HepG2 (cell line): ENCODE measurements around the gene UNC13D. TPM values are rescaled to one million over a fixed set of nuclear protein-coding genes. Genes with fewer than 3 reads are reported as not detected.

ENCODE experiments used
- ATAC-seq: fragments of 200-7000 bp; cut with Tn5 transposase; 3 replicates; pipeline ENCODE4 v1.9.1; 2020; ENCODE audit warnings: mild to moderate bottlenecking, moderate library complexity
- BruUV-seq: library from RNA; stranded (reverse); fragments of 400-500 nt; replicated peaks from 2 replicates; lab custom pipeline; 2021; lab: Mats Ljungman, UMichigan
- CTCF ChIA-PET: fragments of 300-600 bp; formaldehyde crosslinking; extraction: SDS; loops from one replicate; lab custom pipeline; 2021; ENCODE audit warnings: low total read pairs, inconsistent platforms, low intra/inter-chr PET ratio; lab: Yijun Ruan, JAX
- POLR2A ChIA-PET: fragments of 350-600 bp; sonication (Branson Sonifier 250); formaldehyde crosslinking; loops from one replicate; lab custom pipeline; 2020; ENCODE audit warnings: antibody characterized with exemption, inconsistent platforms; lab: Yijun Ruan, JAX
- DNase-seq: peaks from one replicate; pipeline ENCODE4 v3.0.0-alpha.2; 2015; ENCODE audit warnings: low spot score
- FAIRE-seq: peaks from 3 replicates; lab custom pipeline; 2011; peaks lifted over from hg19 to GRCh38; lab: Jason Lieb, UNC
- H2AFZ ChIP-seq: one replicate; pipeline ENCODE4 v1.6.1; 2011; ENCODE audit warnings: low read length, inconsistent platforms
- H3K27ac ChIP-seq: fragments of 300-600 bp; 3 replicates; pipeline ENCODE4 v1.8.0; 2011; ENCODE audit warnings: mixed run types, mild to moderate bottlenecking, mixed read lengths, low read length, inconsistent platforms; ENCODE audit not compliant: insufficient read depth; ENCODE audit errors: extremely low read length
- H3K27me3 ChIP-seq, 2 experiments: fragments of 200-600 bp in 1 of 2; 2 replicates in 1 of 2; 3 replicates in 1 of 2; pipeline versions ENCODE4 v1.6.0 to v1.8.0; 2011; ENCODE audit warnings: low read length in 2 of 2, mild to moderate bottlenecking in 2 of 2, moderate library complexity in 2 of 2, inconsistent platforms in 1 of 2; ENCODE audit not compliant: insufficient read depth in 2 of 2, control insufficient read depth in 1 of 2
- H3K36me3 ChIP-seq, 2 experiments: fragments of 200-600 bp in 1 of 2; replicated peaks in 1 of 2; 2 replicates in 1 of 2; 3 replicates in 1 of 2; pipeline versions ENCODE4 v1.5.1 to v1.8.0; 2011; ENCODE audit warnings: low read length in 2 of 2, inconsistent platforms in 1 of 2; ENCODE audit not compliant: insufficient read depth in 2 of 2, control insufficient read depth in 1 of 2
- H3K4me1 ChIP-seq: 2 replicates; pipeline ENCODE4 v1.5.1; 2012; ENCODE audit warnings: low read length, inconsistent platforms; ENCODE audit not compliant: insufficient read depth
- H3K4me2 ChIP-seq: 2 replicates; pipeline ENCODE4 v1.6.0; 2011; ENCODE audit warnings: low read depth, low read length, inconsistent platforms
- H3K4me3 ChIP-seq, 3 experiments: fragments of 200-600 bp in 1 of 3; sonication (generic), shearing (Covaris generic) in 1 of 3; replicated peaks in 1 of 3; 2 replicates each; pipeline ENCODE4 v1.5.1; 2011 to 2016; ENCODE audit warnings: low read length in 3 of 3, inconsistent platforms in 2 of 3, low read depth in 2 of 3, mild to moderate bottlenecking in 2 of 3, control low read depth in 1 of 3, mixed read lengths in 1 of 3; ENCODE audit not compliant: insufficient read depth in 1 of 3
- H3K79me2 ChIP-seq: one replicate; pipeline ENCODE4 v1.6.1; 2011; ENCODE audit warnings: low read length, inconsistent platforms; ENCODE audit not compliant: insufficient read depth
- H3K9ac ChIP-seq: 2 replicates; pipeline ENCODE4 v1.6.0; 2011; ENCODE audit warnings: mild to moderate bottlenecking, low read depth, low read length, inconsistent platforms; ENCODE audit not compliant: insufficient read depth
- H3K9me3 ChIP-seq: 2 replicates; pipeline ENCODE4 v1.5.1; 2012; ENCODE audit warnings: mild to moderate bottlenecking, low read length
- H4K20me1 ChIP-seq: 2 replicates; pipeline ENCODE4 v1.6.0; 2011; ENCODE audit warnings: inconsistent platforms, mild to moderate bottlenecking, low read length, moderate library complexity; ENCODE audit not compliant: insufficient read depth
- HNRNPL ChIP-seq: fragments of 200-400 bp; formaldehyde crosslinking; IDR thresholded peaks from 2 replicates; pipeline ENCODE4 v1.6.1; 2017; ENCODE audit warnings: mild to moderate bottlenecking, low read depth, low read length
- NFYB ChIP-seq: sonication (generic); formaldehyde crosslinking; IDR thresholded peaks from 2 replicates; pipeline ENCODE4 v1.4.0; 2020; ENCODE audit warnings: missing genetic modification reagents
- RBFOX2 ChIP-seq: fragments of 200-400 bp; formaldehyde crosslinking; IDR thresholded peaks from 2 replicates; pipeline ENCODE4 v1.6.1; 2017; ENCODE audit warnings: low read depth, mild to moderate bottlenecking, low read length
- RXRA ChIP-seq: sonication (generic); formaldehyde crosslinking; IDR thresholded peaks from 2 replicates; pipeline ENCODE4 v1.5.1; 2020; ENCODE audit warnings: missing genetic modification reagents
- ZMYM4 ChIP-seq: sonication (generic); formaldehyde crosslinking; IDR thresholded peaks from 2 replicates; pipeline ENCODE4 v1.8.1; 2023; ENCODE audit warnings: mild to moderate bottlenecking, missing genetic modification reagents
- ZNF253 ChIP-seq: sonication (generic); formaldehyde crosslinking; IDR thresholded peaks from 2 replicates; pipeline ENCODE4 v1.8.0; 2022; ENCODE audit warnings: mild to moderate bottlenecking, missing genetic modification reagents, borderline replicate concordance
- ZNF354B ChIP-seq: sonication (generic); formaldehyde crosslinking; IDR thresholded peaks from 2 replicates; pipeline ENCODE4 v1.8.0; 2022; ENCODE audit warnings: mild to moderate bottlenecking, missing genetic modification reagents
- ZNF703 ChIP-seq: sonication (generic); formaldehyde crosslinking; IDR thresholded peaks from 2 replicates; pipeline ENCODE4 v1.5.1; 2020; ENCODE audit warnings: missing genetic modification reagents, mild to moderate bottlenecking, moderate library complexity, borderline replicate concordance
- WGBS: methylation state at CpG from one replicate; pipeline ENCODE4 v1.1.6; 2017; ENCODE audit warnings: low lambda C conversion rate; 5-methylcytosine and 5-hydroxymethylcytosine counted together
- in situ Hi-C: cut with HindIII; loops from 2 replicates; pipeline ENCODE4 v1.10.0; 2017; ENCODE audit warnings: low pct_unique_long_range_greater_than_20kb; ENCODE audit not compliant: extremely low pct_ligation_motif_present
- intact Hi-C: fragments of 100-400 bp; cut with micrococcal nuclease; formaldehyde crosslinking; loops from one replicate; pipeline ENCODE4 v1.10.0; 2022; ENCODE audit not compliant: unreplicated experiment
- polyA plus RNA-seq, 8 experiments: library from polyadenylated mRNA; depleted of rRNA in 3 of 8; stranded (reverse) in 7 of 8; unstranded in 1 of 8; fragments of >200 nt; fragmentation: Illumina TruSeq in 4 of 8; extraction: Trizol in 4 of 8; gene quantifications; 2 replicates each; pipeline versions ENCODE4 v1.2.1 to v1.2.3, GENCODE V29; 2011 to 2016; ENCODE audit warnings: low read depth in 4 of 8, missing spikeins in 1 of 8, mixed read lengths in 1 of 8; ENCODE audit not compliant: insufficient read depth in 1 of 8
- total RNA-seq, 5 experiments: library from RNA; depleted of rRNA; stranded (reverse); fragments of >200 nt; fragmentation: Illumina TruSeq; extraction: Trizol; gene quantifications; 2 replicates each; pipeline ENCODE4 v1.2.3, GENCODE V29; 2016; ENCODE audit warnings: low read depth in 1 of 5
- TF ChIP-seq, protein P1 (sequence below): IDR thresholded peaks from 2 replicates; pipeline ENCODE4 v1.6.1; 2016
- TF ChIP-seq, protein P2 (sequence below): sonication (generic); formaldehyde crosslinking; IDR thresholded peaks from 2 replicates; pipeline ENCODE4 v1.4.0; 2020; ENCODE audit warnings: mild to moderate bottlenecking, missing genetic modification reagents

Gene UNC13D
- total and polyA plus RNA-seq, 2 of the 13 experiments (the other 11 are each of a cell fraction or from before 2014, with no cell fraction given), result 29.7 to 42.7 TPM

DNA sequence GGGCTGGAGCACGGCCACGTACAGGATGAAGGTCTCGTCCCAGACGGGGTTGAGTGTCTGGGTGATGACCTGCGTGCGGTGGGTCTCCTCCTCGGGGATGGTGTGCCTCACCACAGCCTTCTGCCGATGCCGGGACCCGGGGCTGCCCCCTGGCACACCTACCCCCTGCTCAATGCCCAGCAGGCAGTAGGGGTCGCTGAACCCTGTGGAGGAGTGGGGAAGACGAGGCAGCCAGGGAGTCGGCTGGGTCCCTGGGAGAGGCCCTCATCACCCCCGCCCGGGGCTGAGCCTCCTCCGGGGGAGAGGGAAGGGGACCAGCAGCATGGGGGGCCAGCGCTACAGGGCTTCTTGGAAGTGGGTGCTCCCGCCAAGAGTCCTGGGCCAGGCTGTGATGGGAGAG is 1.8 kb downstream of the UNC13D start:
- 91% methylated on average over 12 of the region's 18 CpGs for WGBS
- H3K27ac ChIP-seq, result no peak overlapping the region
- FAIRE-seq (no peak), ATAC-seq (no peak), DNase-seq (no peak)
- H2AFZ ChIP-seq, result no peak overlapping the region
- intact Hi-C loops (no loop called here), in situ Hi-C loops (no loop called here)
- H3K9ac ChIP-seq, result no peak overlapping the region
- CTCF ChIA-PET, result no interaction called here
- 0 out of 2 replicates have a peak, but pooled peaks have one; percentile 22 for TF ChIP-seq RXRA (CRISPR knock-in tag)
- no peak for TF ChIP-seq ZNF354B (CRISPR knock-in tag)
- TF ChIP-seq, protein P1, sequence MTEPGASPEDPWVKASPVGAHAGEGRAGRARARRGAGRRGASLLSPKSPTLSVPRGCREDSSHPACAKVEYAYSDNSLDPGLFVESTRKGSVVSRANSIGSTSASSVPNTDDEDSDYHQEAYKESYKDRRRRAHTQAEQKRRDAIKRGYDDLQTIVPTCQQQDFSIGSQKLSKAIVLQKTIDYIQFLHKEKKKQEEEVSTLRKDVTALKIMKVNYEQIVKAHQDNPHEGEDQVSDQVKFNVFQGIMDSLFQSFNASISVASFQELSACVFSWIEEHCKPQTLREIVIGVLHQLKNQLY (CRISPR knock-in tag), result no peak
- no peak for TF ChIP-seq ZNF253 (CRISPR knock-in tag)
- TF ChIP-seq NFYB (CRISPR knock-in tag), result no peak
- TF ChIP-seq RBFOX2, result 0 out of 2 replicates have a peak, but pooled peaks have one; percentile 32
- no peak for TF ChIP-seq ZNF703 (CRISPR knock-in tag)
- TF ChIP-seq HNRNPL, result 0 out of 2 replicates have a peak, but pooled peaks have one; percentile 52
- TF ChIP-seq, protein P2, sequence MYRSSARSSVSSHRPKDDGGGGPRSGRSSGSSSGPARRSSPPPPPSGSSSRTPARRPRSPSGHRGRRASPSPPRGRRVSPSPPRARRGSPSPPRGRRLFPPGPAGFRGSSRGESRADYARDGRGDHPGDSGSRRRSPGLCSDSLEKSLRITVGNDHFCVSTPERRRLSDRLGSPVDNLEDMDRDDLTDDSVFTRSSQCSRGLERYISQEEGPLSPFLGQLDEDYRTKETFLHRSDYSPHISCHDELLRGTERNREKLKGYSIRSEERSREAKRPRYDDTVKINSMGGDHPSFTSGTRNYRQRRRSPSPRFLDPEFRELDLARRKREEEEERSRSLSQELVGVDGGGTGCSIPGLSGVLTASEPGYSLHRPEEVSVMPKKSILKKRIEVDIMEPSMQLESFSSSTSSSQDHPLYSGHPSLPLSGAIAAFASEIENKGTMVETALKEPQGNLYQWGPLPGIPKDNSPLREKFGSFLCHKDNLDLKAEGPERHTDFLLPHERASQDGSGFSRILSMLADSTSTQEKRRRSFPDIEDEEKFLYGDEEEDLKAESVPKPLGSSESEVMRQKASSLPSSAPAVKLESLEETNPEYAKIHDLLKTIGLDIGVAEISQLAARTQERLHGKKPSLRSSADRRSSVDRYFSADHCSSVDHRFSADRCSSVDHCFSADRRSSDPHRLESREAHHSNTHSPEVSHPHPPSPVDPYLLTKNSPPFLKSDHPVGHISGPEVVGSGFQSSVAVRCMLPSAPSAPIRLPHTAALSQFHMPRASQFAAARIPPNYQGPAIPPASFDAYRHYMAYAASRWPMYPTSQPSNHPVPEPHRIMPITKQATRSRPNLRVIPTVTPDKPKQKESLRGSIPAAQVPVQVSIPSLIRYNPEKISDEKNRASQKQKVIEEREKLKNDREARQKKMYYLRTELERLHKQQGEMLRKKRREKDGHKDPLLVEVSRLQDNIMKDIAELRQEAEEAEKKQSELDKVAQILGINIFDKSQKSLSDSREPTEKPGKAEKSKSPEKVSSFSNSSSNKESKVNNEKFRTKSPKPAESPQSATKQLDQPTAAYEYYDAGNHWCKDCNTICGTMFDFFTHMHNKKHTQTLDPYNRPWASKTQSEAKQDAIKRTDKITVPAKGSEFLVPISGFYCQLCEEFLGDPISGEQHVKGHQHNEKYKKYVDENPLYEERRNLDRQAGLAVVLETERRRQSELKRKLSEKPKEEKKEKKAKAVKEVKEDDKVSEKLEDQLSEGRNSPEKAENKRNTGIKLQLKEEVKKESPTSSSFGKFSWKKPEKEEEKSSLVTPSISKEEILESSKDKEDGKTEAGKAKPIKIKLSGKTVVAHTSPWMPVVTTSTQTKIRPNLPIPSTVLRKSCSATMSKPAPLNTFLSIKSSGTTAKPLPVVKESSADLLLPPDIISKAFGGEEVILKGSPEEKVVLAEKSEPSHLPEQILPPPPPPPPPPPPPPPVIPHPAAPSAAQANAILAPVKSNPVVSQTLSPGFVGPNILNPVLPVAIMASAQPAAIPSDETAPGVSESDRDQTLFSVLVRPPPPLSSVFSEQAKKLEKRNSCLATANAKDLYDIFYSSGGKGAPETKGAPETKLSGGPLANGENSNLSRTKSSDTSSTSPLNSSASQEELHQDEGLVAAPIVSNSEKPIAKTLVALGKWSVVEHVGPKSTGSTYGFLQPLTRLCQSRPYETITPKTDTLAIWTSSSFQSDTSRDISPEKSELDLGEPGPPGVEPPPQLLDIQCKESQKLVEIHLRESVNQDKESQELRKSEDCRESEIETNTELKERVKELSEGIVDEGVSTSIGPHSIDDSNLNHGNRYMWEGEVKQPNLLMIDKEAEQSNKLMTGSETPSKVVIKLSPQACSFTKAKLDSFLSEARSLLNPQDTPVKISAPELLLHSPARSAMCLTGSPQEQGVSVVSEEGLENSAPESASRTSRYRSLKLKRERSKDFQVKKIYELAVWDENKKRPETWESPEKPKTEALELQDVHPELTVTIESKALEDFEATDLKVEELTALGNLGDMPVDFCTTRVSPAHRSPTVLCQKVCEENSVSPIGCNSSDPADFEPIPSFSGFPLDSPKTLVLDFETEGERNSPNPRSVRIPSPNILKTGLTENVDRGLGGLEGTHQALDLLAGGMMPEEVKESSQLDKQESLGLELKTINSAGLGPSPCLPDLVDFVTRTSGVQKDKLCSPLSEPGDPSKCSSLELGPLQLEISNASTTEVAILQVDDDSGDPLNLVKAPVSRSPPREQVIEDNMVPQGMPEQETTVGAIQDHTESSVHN, result no peak
- no peak for TF ChIP-seq ZMYM4
- no peaks in the 10 kb centered on the region for H3K79me2 ChIP-seq
- no peaks in the 10 kb centered on the region for H3K9me3 ChIP-seq
- BruUV-seq, result no TSS peak
- H3K4me2 ChIP-seq, result no peak overlapping the region
- H3K27me3 ChIP-seq, result no peaks in the 10 kb centered on the region
- no peak overlapping the region for H3K4me3 ChIP-seq
- POLR2A ChIA-PET, result no interaction called here
- H3K36me3 ChIP-seq, result peaks cover 3 to 7% of the 10 kb centered on the region in 2 experiments; a peak in 4 of 5 replicates
- H3K4me1 ChIP-seq, result peaks cover 46% of the 10 kb centered on the region
- H4K20me1 ChIP-seq, result 0 out of 2 replicates have a peak, but pooled peaks cover 2% of the 10 kb centered on the region
